Fibroblast of lung (primary cell): ENCODE data around the gene RNASE7.

Experiments used
- EZH2 ChIP-seq: IDR thresholded peaks from 2 replicates; pipeline ENCODE4 v1.5.1; 2012; ENCODE audit warnings: low read length, control low read depth, mild to moderate bottlenecking; ENCODE audit errors: missing control alignments
- TF ChIP-seq, protein P1 (sequence below), 2 donors: IDR thresholded peaks in 1 of 2; conservative IDR thresholded peaks in 1 of 2; 1 replicate in 1 of 2; 2 replicates in 1 of 2; pipeline ENCODE4 v1.5.1; 2011 to 2012; ENCODE audit warnings: low read length in 2 of 2, control low read depth in 1 of 2, inconsistent platforms in 1 of 2, low read depth in 1 of 2, mild to moderate bottlenecking in 1 of 2

DNA sequence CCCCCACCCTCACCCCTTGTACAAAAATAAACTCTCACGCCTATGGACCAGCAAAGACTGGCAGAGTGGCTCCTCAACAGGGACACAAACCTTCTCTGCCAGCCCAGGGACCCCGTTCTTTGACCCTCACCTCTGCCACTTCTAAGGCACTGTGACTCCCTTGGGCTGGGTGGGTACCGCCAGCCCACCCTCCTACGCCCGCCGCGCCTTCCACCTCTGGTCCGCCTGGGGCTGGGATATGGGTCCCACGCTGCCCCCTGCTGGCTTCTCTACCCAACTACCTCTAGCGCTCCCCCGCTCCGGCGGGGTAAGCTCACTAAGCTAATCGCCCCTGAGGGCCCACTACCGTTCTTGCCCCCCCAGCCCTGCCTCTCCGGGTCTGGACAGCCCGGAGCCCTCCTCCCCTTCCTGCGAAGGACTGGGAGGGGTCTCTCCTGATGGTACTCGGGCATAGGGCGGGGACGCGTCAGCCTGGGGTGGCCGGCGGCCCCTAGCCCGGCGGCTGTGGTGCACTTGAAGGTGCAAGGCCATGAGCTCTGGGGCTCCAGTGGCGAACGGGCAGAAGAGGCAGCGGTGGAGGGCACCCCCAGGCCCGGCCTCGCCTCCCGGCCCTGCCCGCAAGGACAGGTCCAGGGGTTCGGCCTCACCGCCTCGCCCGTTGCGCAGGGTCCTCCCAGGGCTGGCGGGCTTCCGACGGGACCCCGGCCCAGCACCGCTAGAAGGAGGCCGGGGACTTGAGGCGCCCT lies 48.2 kb downstream of the RNASE7 start:
- TF ChIP-seq, protein P1, sequence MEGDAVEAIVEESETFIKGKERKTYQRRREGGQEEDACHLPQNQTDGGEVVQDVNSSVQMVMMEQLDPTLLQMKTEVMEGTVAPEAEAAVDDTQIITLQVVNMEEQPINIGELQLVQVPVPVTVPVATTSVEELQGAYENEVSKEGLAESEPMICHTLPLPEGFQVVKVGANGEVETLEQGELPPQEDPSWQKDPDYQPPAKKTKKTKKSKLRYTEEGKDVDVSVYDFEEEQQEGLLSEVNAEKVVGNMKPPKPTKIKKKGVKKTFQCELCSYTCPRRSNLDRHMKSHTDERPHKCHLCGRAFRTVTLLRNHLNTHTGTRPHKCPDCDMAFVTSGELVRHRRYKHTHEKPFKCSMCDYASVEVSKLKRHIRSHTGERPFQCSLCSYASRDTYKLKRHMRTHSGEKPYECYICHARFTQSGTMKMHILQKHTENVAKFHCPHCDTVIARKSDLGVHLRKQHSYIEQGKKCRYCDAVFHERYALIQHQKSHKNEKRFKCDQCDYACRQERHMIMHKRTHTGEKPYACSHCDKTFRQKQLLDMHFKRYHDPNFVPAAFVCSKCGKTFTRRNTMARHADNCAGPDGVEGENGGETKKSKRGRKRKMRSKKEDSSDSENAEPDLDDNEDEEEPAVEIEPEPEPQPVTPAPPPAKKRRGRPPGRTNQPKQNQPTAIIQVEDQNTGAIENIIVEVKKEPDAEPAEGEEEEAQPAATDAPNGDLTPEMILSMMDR (conservative IDR thresholded peaks at IDR 0.05 in 1 of 2, IDR thresholded peaks at IDR 0.05 in 1 of 2; ENCODE audit: low read depth in 1 of 2, low read length in 2 of 2) = peak; percentile 25 to 39
- TF ChIP-seq EZH2 = no peak
